Ecto neural progenitor cell (in vitro differentiated cells): ENCODE data around the gene SKA2.
"Not testable (repeated sequence)": the region's sequence is repeated elsewhere in the genome, so short reads cannot be mapped to it uniquely, and the experiment has no call there.

Experiments
- DNase-seq: peaks from one replicate; pipeline ENCODE4 v3.0.0-alpha.2; 2018; ENCODE audit warnings: low spot score

Gene SKA2

DNA sequence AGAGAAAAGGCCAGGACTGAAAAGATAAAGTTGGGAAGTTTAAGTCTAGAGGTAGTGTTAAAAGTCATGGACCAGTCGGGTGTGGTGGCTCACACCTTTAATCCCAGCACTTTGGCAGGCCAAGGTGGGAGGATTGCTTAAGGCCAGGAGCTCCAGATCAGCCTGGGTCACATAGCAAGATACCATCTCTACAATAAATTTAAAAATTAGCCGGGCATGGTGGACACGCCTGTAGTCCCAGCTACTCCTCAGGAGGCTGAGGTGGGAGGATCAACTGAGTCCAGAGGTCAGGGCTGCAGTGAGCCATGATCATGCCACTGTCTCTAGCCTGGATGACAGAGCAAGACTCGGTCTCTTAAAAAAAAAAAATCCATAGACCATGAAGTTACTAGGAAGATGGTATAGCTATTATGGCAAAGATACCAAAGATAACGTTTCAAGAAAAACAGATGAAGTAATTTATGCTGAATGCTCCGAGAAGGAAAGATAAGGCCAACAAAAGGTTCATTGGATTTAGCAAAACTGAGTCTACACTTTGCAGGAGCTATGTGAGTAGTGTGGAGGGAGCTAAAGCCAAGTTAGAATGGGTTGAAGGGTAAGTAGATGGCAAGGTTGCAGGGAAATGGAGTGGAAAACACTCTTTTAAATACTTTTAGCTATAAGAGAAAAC is 60.0 kb downstream of the SKA2 start:
- no peak for DNase-seq

DNA sequence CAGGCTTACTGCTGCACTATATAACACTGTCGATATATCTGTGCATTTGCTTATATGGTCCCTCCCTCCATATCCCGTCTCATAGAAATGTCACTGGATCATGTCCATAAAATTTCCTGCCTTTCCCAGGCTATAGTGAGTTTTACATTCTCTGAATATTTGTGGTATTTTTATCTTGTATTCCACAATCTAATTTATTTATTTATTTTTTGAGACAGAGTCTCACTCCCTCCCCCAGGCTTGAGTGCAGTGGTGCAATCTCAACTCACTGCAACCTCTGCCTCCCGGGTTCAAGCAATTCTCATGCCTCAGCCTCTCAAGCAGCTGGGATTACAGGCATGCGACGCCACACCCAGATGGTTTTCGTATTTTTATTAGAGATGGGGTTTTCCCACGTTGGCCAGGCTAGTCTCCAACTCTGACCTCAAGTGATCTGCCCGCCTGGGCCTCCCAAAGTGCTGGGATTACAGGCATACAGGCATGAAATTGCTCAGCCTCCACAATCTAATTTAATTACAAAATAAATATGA is 61.2 kb downstream of the SKA2 start:
- no peak for DNase-seq

DNA sequence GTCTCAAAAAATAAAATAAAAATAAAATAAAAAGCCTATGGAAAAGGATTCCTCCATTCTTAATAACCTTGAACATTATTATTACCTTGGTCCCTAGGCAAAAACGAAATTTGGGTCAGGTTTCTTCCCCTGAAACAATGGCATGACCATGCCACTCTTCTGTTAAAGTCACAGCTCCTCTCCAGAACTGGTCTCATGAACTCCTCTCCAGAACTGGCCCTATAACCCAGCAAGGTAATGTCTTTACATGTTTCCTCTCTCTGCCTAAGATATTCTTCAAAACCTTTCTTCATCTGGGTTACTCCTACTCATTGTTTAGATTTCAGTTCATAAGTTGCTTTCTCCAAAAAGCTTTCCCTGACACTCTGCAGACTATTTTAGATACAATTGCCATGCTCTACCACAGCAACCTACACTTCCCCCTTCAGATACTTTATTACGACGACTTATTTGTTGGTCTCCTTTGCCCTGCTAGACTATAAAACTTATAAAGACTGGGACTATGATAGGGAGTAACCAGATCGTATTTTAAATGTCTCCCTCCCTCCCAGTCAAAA is 61.8 kb downstream of the SKA2 start:
- DNase-seq = no peak

- DNase-seq = not testable (repeated sequence)
Measured at GRCh38 chr17:59090593-59090992, 64.4 kb downstream of the SKA2 start.

DNA sequence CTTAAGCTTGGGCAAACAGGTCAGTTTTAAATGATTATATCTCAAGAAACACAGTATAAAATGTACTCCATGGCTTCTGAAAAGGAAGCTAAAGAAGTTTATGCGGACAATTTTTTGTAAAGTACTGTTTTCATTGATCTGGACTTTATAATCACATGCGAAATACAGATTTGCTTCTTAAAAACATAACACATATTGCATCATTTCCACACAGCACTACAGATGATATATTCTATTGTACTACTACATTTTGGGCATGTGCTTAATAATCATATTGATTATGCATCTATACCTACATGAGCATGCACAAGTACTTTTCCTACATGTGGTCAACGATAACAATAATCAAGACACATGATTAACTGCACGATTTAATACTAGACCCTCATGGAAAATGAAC is 70.8 kb downstream of the SKA2 start:
- no peak for DNase-seq

GRCh38 chr17:59074494-59074893 is 80.5 kb downstream of the SKA2 start:
- no peak for DNase-seq

- no peak for DNase-seq
Measured at GRCh38 chr17:59073972-59074371, 81.0 kb downstream of the SKA2 start.

DNA sequence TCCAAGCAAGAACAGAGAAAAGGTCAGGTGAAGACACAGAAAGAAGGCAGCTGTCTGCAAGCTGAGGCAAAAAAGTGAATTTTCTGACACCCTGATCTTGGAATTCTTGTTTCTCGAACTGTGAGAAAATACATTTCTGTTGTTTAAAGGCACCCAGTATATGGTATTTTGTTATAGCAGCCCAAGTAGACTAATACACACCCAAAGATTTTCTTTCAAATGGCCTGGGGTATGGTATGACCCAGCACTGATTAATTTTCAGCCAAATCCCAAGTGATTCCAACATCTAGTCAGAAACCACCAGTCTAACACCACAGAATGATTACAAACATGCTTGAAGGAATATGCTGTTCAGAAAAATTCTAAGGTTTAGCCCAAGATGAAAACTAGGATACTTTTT is 85.1 kb downstream of the SKA2 start:
- DNase-seq = no peak

GRCh38 chr17:59067756-59068155 is 87.2 kb downstream of the SKA2 start:
- DNase-seq = no peak

GRCh38 chr17:59067340-59067739 is 87.6 kb downstream of the SKA2 start:
- no peak for DNase-seq

- DNase-seq = no peak
Measured at GRCh38 chr17:59062509-59062908, 92.5 kb downstream of the SKA2 start.
